ENCODE measurements around the gene RET. TPM values are rescaled to one million over a fixed set of nuclear protein-coding genes. Genes with fewer than 3 reads are reported as not detected.

RET gene
- total RNA-seq (2021) = 68.0 and 70.1 TPM in 2 replicates
- percentile 73 among the genes with signal in this experiment for Bru-seq, nascent RNA
- BruChase-seq, experiment 1, labeled RNA remaining after a 2-hour chase = percentile 77 among the genes with signal in this experiment
- percentile 86 among the genes with signal in this experiment for BruChase-seq, experiment 2, labeled RNA remaining after a 6-hour chase
- long read RNA-seq, full-length matches to known transcripts = 22 of 89 reads
- long read RNA-seq, partial matches to known transcripts = 42 of 89 reads
- long read RNA-seq, other reads (novel, unspliced or antisense) = 25 of 89 reads

GRCh38 chr10:43076876-43077420 is at the start of gene RET:
Gene RET (plus strand): TSS chr10:43077069. CDS start chr10:43077259, 190 bp downstream.
- Histone ChIP-seq H3K9me3 (ENCODE audit: low read depth, low read length, poor library complexity, severe bottlenecking) (no peaks in the 10 kb centered on the region), H3K4me1 (ENCODE audit: insufficient read depth, low read length, poor library complexity, severe bottlenecking) (peaks cover 10% of the 10 kb centered on the region), H3K27me3 (replicated peaks; ENCODE audit: insufficient read depth, low read depth, low read length, poor library complexity) (peaks cover 3% of the 10 kb centered on the region), H3K27ac (ENCODE audit: low read depth, low read length, poor library complexity, severe bottlenecking) (no peak within 1 kb of the TSS), H3K36me3 (ENCODE audit: insufficient read depth, low read length, poor library complexity, severe bottlenecking) (no peaks in the 10 kb centered on the region), H3K4me3 (ENCODE audit: low read depth, low read length, poor library complexity, severe bottlenecking) (peak within 1 kb of the TSS; percentile 56)
- CTCF ChIA-PET = interaction anchor here (0.6 to 0.8 kb wide), 2 partner anchors 18 to 26 kb away, joined by 3 read pairs; no protein-coding TSS in a partner anchor
- POLR2A ChIA-PET (ENCODE audit: low non-redundant PET) = no interaction called here
- peak; percentile 69 for DNase-seq (ENCODE audit: low spot score)
- TF ChIP-seq, protein P1, sequence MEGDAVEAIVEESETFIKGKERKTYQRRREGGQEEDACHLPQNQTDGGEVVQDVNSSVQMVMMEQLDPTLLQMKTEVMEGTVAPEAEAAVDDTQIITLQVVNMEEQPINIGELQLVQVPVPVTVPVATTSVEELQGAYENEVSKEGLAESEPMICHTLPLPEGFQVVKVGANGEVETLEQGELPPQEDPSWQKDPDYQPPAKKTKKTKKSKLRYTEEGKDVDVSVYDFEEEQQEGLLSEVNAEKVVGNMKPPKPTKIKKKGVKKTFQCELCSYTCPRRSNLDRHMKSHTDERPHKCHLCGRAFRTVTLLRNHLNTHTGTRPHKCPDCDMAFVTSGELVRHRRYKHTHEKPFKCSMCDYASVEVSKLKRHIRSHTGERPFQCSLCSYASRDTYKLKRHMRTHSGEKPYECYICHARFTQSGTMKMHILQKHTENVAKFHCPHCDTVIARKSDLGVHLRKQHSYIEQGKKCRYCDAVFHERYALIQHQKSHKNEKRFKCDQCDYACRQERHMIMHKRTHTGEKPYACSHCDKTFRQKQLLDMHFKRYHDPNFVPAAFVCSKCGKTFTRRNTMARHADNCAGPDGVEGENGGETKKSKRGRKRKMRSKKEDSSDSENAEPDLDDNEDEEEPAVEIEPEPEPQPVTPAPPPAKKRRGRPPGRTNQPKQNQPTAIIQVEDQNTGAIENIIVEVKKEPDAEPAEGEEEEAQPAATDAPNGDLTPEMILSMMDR (conservative IDR thresholded peaks at IDR 0.05; ENCODE audit: low read depth, low read length) = no peak
- BruUV-seq (replicated peaks) = no TSS peak
- intact Hi-C loops (cut with micrococcal nuclease; ENCODE audit: unreplicated experiment) = no loop called here

DNA sequence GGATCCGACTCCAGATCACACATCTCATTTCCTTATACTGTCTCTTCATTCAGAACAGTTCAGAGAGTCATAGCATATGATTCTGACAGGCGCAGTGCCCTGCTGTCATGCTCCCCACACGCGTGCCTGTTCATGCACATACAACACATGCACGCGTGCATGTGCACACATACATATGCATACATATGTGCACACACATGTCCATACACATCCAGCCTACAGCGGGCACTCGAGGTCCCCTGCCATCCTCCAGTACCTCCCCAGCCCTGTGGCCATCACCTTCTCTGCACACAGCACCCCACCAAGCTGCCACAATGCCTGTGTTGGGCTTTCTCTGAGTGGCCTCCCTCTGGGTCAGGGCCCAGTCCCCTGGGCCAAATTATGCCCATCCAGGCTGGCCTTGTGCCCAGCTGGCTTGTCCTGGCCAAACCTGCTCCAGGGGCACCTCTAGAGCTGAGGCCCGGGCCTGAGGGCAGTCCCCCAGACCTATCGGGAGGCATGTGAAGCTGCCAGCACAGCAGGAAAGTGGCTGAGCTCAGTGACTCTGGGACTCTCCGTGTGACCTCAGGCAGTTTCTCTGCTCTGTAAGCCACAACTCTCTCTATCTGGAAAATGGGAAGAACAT is 49.4 kb upstream of the RET start:
- DNase-seq (ENCODE audit: low spot score) = no peak
- CTCF ChIA-PET = no interaction called here
- H3K27ac ChIP-seq (ENCODE audit: low read depth, low read length, poor library complexity, severe bottlenecking) = no peak overlapping the region
- H3K36me3 ChIP-seq (ENCODE audit: insufficient read depth, low read length, poor library complexity, severe bottlenecking) = no peaks in the 10 kb centered on the region
- H3K27me3 ChIP-seq (replicated peaks; ENCODE audit: insufficient read depth, low read depth, low read length, poor library complexity) = no peaks in the 10 kb centered on the region
- POLR2A ChIA-PET (ENCODE audit: low non-redundant PET) = no interaction called here
- peaks cover 12% of the 10 kb centered on the region for H3K9me3 ChIP-seq (ENCODE audit: low read depth, low read length, poor library complexity, severe bottlenecking)
- intact Hi-C loops (cut with micrococcal nuclease; ENCODE audit: unreplicated experiment) = no loop called here
- H3K4me3 ChIP-seq (ENCODE audit: low read depth, low read length, poor library complexity, severe bottlenecking) = no peak overlapping the region
- TF ChIP-seq, protein P1 (conservative IDR thresholded peaks at IDR 0.05; ENCODE audit: low read depth, low read length) = no peak
- no peak for TF ChIP-seq EZH2 (IDR thresholded peaks at IDR 0.05; ENCODE audit: borderline replicate concordance, low read depth, low read length, poor library complexity, severe bottlenecking)
- BruUV-seq (replicated peaks) = no TSS peak
- no peaks in the 10 kb centered on the region for H3K4me1 ChIP-seq (ENCODE audit: insufficient read depth, low read length, poor library complexity, severe bottlenecking)

GRCh38 chr10:43028143-43028542 is 48.7 kb upstream of the RET start:
- CTCF ChIA-PET = no interaction called here
- no peaks in the 10 kb centered on the region for H3K27me3 ChIP-seq (replicated peaks; ENCODE audit: insufficient read depth, low read depth, low read length, poor library complexity)
- intact Hi-C loops (cut with micrococcal nuclease; ENCODE audit: unreplicated experiment) = no loop called here

More at GRCh38 chr10:43028143-43028542, 48.7 kb upstream of the RET start:
- Histone ChIP-seq H3K4me3 (ENCODE audit: low read depth, low read length, poor library complexity, severe bottlenecking) (no peak overlapping the region), H3K27ac (ENCODE audit: low read depth, low read length, poor library complexity, severe bottlenecking) (no peak overlapping the region), H3K4me1 (ENCODE audit: insufficient read depth, low read length, poor library complexity, severe bottlenecking) (no peaks in the 10 kb centered on the region), H3K36me3 (ENCODE audit: insufficient read depth, low read length, poor library complexity, severe bottlenecking) (no peaks in the 10 kb centered on the region), H3K9me3 (ENCODE audit: low read depth, low read length, poor library complexity, severe bottlenecking) (peaks cover 19% of the 10 kb centered on the region)
- TF ChIP-seq, protein P1 (conservative IDR thresholded peaks at IDR 0.05; ENCODE audit: low read depth, low read length) = no peak
- no peak for TF ChIP-seq EZH2 (IDR thresholded peaks at IDR 0.05; ENCODE audit: borderline replicate concordance, low read depth, low read length, poor library complexity, severe bottlenecking)
- BruUV-seq (replicated peaks) = no TSS peak
- POLR2A ChIA-PET (ENCODE audit: low non-redundant PET) = no interaction called here
- no peak for DNase-seq (ENCODE audit: low spot score)
